AG10803 (cell line): ENCODE measurements around the gene TWIST2.

ENCODE experiments used
- DNase-seq: peaks from one replicate; pipeline ENCODE4 v3.0.0; 2010; ENCODE audit warnings: low read depth
- H3K4me3 ChIP-seq: 2 replicates; pipeline ENCODE4 v1.5.1; 2011; ENCODE audit warnings: mild to moderate bottlenecking, low read length, control low read depth
- CTCF ChIP-seq: conservative IDR thresholded peaks from 2 replicates; pipeline ENCODE4 v1.5.1; 2011; ENCODE audit warnings: mild to moderate bottlenecking, low read length, control low read depth, inconsistent platforms

The TWIST2 gene

GRCh38 chr2:238866656-238867277 is 18.9 kb downstream of the TWIST2 start:
- H3K4me3 ChIP-seq, result peak overlapping the region; percentile 31
- no peak for DNase-seq
- TF ChIP-seq CTCF, result no peak

GRCh38 chr2:238868067-238868524 is 20.2 kb downstream of the TWIST2 start:
- H3K4me3 ChIP-seq, result peak overlapping the region; percentile 13
- peak; percentile 75 for DNase-seq
- TF ChIP-seq CTCF, result no peak

GRCh38 chr2:238868616-238869292 is 20.9 kb downstream of the TWIST2 start:
- TF ChIP-seq CTCF, result no peak

GRCh38 chr2:238869293-238870124 is 21.6 kb downstream of the TWIST2 start:
- DNase-seq, result peak; percentile 86
- TF ChIP-seq CTCF, result no peak
- H3K4me3 ChIP-seq, result no peak overlapping the region

More at GRCh38 chr2:238868616-238869292, 20.9 kb downstream of the TWIST2 start:
- peak; percentile 97 for DNase-seq
- H3K4me3 ChIP-seq, result peak overlapping the region; percentile 32

GRCh38 chr2:238870261-238870660 is 22.4 kb downstream of the TWIST2 start:
- no peak for TF ChIP-seq CTCF
- H3K4me3 ChIP-seq, result no peak overlapping the region
- no peak for DNase-seq

- no peak overlapping the region for H3K4me3 ChIP-seq
- no peak for TF ChIP-seq CTCF
- DNase-seq, result no peak
Measured at GRCh38 chr2:238872026-238872425, 24.1 kb downstream of the TWIST2 start.
